HepG2 (cell line): ENCODE data around the gene ZNF608. TPM values are rescaled to one million over a fixed set of nuclear protein-coding genes. Genes with fewer than 3 reads are reported as not detected.

Experiments used
- ATAC-seq: fragments of 200-7000 bp; cut with Tn5 transposase; 3 replicates; pipeline ENCODE4 v1.9.1; 2020; ENCODE audit warnings: mild to moderate bottlenecking, moderate library complexity
- BruUV-seq: library from RNA; stranded (reverse); fragments of 400-500 nt; replicated peaks from 2 replicates; lab custom pipeline; 2021; lab: Mats Ljungman, UMichigan
- CTCF ChIA-PET: fragments of 300-600 bp; formaldehyde crosslinking; extraction: SDS; loops from one replicate; lab custom pipeline; 2021; ENCODE audit warnings: low total read pairs, inconsistent platforms, low intra/inter-chr PET ratio; lab: Yijun Ruan, JAX
- POLR2A ChIA-PET: fragments of 350-600 bp; sonication (Branson Sonifier 250); formaldehyde crosslinking; loops from one replicate; lab custom pipeline; 2020; ENCODE audit warnings: antibody characterized with exemption, inconsistent platforms; lab: Yijun Ruan, JAX
- DNase-seq: peaks from one replicate; pipeline ENCODE4 v3.0.0-alpha.2; 2015; ENCODE audit warnings: low spot score
- FAIRE-seq: peaks from 3 replicates; lab custom pipeline; 2011; peaks lifted over from hg19 to GRCh38; lab: Jason Lieb, UNC
- H2AFZ ChIP-seq: one replicate; pipeline ENCODE4 v1.6.1; 2011; ENCODE audit warnings: low read length, inconsistent platforms
- H3K27ac ChIP-seq: fragments of 300-600 bp; 3 replicates; pipeline ENCODE4 v1.8.0; 2011; ENCODE audit warnings: mixed run types, mild to moderate bottlenecking, mixed read lengths, low read length, inconsistent platforms; ENCODE audit not compliant: insufficient read depth; ENCODE audit errors: extremely low read length
- H3K27me3 ChIP-seq, 2 experiments: fragments of 200-600 bp in 1 of 2; 2 replicates in 1 of 2; 3 replicates in 1 of 2; pipeline versions ENCODE4 v1.6.0 to v1.8.0; 2011; ENCODE audit warnings: low read length in 2 of 2, mild to moderate bottlenecking in 2 of 2, moderate library complexity in 2 of 2, inconsistent platforms in 1 of 2; ENCODE audit not compliant: insufficient read depth in 2 of 2, control insufficient read depth in 1 of 2
- H3K36me3 ChIP-seq, 2 experiments: fragments of 200-600 bp in 1 of 2; replicated peaks in 1 of 2; 2 replicates in 1 of 2; 3 replicates in 1 of 2; pipeline versions ENCODE4 v1.5.1 to v1.8.0; 2011; ENCODE audit warnings: low read length in 2 of 2, inconsistent platforms in 1 of 2; ENCODE audit not compliant: insufficient read depth in 2 of 2, control insufficient read depth in 1 of 2
- H3K4me1 ChIP-seq: 2 replicates; pipeline ENCODE4 v1.5.1; 2012; ENCODE audit warnings: low read length, inconsistent platforms; ENCODE audit not compliant: insufficient read depth
- H3K4me2 ChIP-seq: 2 replicates; pipeline ENCODE4 v1.6.0; 2011; ENCODE audit warnings: low read depth, low read length, inconsistent platforms
- H3K4me3 ChIP-seq, 3 experiments: fragments of 200-600 bp in 1 of 3; sonication (generic), shearing (Covaris generic) in 1 of 3; replicated peaks in 1 of 3; 2 replicates each; pipeline ENCODE4 v1.5.1; 2011 to 2016; ENCODE audit warnings: low read length in 3 of 3, inconsistent platforms in 2 of 3, low read depth in 2 of 3, mild to moderate bottlenecking in 2 of 3, control low read depth in 1 of 3, mixed read lengths in 1 of 3; ENCODE audit not compliant: insufficient read depth in 1 of 3
- H3K79me2 ChIP-seq: one replicate; pipeline ENCODE4 v1.6.1; 2011; ENCODE audit warnings: low read length, inconsistent platforms; ENCODE audit not compliant: insufficient read depth
- H3K9ac ChIP-seq: 2 replicates; pipeline ENCODE4 v1.6.0; 2011; ENCODE audit warnings: mild to moderate bottlenecking, low read depth, low read length, inconsistent platforms; ENCODE audit not compliant: insufficient read depth
- H3K9me3 ChIP-seq: 2 replicates; pipeline ENCODE4 v1.5.1; 2012; ENCODE audit warnings: mild to moderate bottlenecking, low read length
- H4K20me1 ChIP-seq: 2 replicates; pipeline ENCODE4 v1.6.0; 2011; ENCODE audit warnings: inconsistent platforms, mild to moderate bottlenecking, low read length, moderate library complexity; ENCODE audit not compliant: insufficient read depth
- ATF7 ChIP-seq, 2 experiments: fragments of 450-650 bp in 1 of 2; sonication (generic) in 1 of 2; formaldehyde crosslinking in 1 of 2; IDR thresholded peaks; 2 replicates each; pipeline versions ENCODE4 v1.4.0 to v1.6.1; 2016 to 2020; ENCODE audit warnings: antibody characterized with exemption in 1 of 2, mild to moderate bottlenecking in 1 of 2, missing genetic modification reagents in 1 of 2
- CREB1 ChIP-seq, 2 experiments: fragments of 450-650 bp in 1 of 2; IDR thresholded peaks; 2 replicates each; pipeline ENCODE4 v1.6.1; 2016 to 2017; ENCODE audit warnings: control low read depth in 1 of 2, mild to moderate bottlenecking in 1 of 2, missing compliant biosample characterization in 1 of 2, missing genetic modification characterization in 1 of 2
- DNMT1 ChIP-seq: sonication (generic); formaldehyde crosslinking; IDR thresholded peaks from 2 replicates; pipeline ENCODE4 v1.5.1; 2020; ENCODE audit warnings: mild to moderate bottlenecking, missing genetic modification reagents
- THAP8 ChIP-seq: sonication (generic); formaldehyde crosslinking; IDR thresholded peaks from 2 replicates; pipeline ENCODE4 v1.5.1; 2020; ENCODE audit warnings: missing genetic modification reagents, mild to moderate bottlenecking, borderline replicate concordance
- U2AF1 ChIP-seq: fragments of 200-400 bp; formaldehyde crosslinking; optimal IDR thresholded peaks from 2 replicates; pipeline ENCODE3; 2017; ENCODE audit warnings: mild to moderate bottlenecking, low read depth, low read length
- WIZ ChIP-seq: sonication (generic); formaldehyde crosslinking; IDR thresholded peaks from 2 replicates; pipeline ENCODE4 v1.5.1; 2020; ENCODE audit warnings: mild to moderate bottlenecking, missing genetic modification reagents
- ZFP37 ChIP-seq: sonication (generic); formaldehyde crosslinking; IDR thresholded peaks from 2 replicates; pipeline ENCODE4 v1.4.0; 2020; ENCODE audit warnings: missing genetic modification reagents, borderline replicate concordance
- ZNF292 ChIP-seq: sonication (generic); formaldehyde crosslinking; IDR thresholded peaks from 2 replicates; pipeline ENCODE4 v1.8.1; 2022; ENCODE audit warnings: mild to moderate bottlenecking, low read depth, missing genetic modification reagents, borderline replicate concordance
- ZNF3 ChIP-seq: IDR thresholded peaks from 2 replicates; pipeline ENCODE4 v1.7.0; 2017; ENCODE audit warnings: inconsistent platforms
- ZNF841 ChIP-seq: sonication (generic); formaldehyde crosslinking; IDR thresholded peaks from 2 replicates; pipeline ENCODE4 v1.8.1; 2023; ENCODE audit warnings: missing genetic modification reagents, borderline replicate concordance
- WGBS: methylation state at CpG from one replicate; pipeline ENCODE4 v1.1.6; 2017; ENCODE audit warnings: low lambda C conversion rate; 5-methylcytosine and 5-hydroxymethylcytosine counted together
- in situ Hi-C: cut with HindIII; loops from 2 replicates; pipeline ENCODE4 v1.10.0; 2017; ENCODE audit warnings: low pct_unique_long_range_greater_than_20kb; ENCODE audit not compliant: extremely low pct_ligation_motif_present
- intact Hi-C: fragments of 100-400 bp; cut with micrococcal nuclease; formaldehyde crosslinking; loops from one replicate; pipeline ENCODE4 v1.10.0; 2022; ENCODE audit not compliant: unreplicated experiment
- polyA plus RNA-seq, 8 experiments: library from polyadenylated mRNA; depleted of rRNA in 3 of 8; stranded (reverse) in 7 of 8; unstranded in 1 of 8; fragments of >200 nt; fragmentation: Illumina TruSeq in 4 of 8; extraction: Trizol in 4 of 8; gene quantifications; 2 replicates each; pipeline versions ENCODE4 v1.2.1 to v1.2.3, GENCODE V29; 2011 to 2016; ENCODE audit warnings: low read depth in 4 of 8, missing spikeins in 1 of 8, mixed read lengths in 1 of 8; ENCODE audit not compliant: insufficient read depth in 1 of 8
- total RNA-seq, 5 experiments: library from RNA; depleted of rRNA; stranded (reverse); fragments of >200 nt; fragmentation: Illumina TruSeq; extraction: Trizol; gene quantifications; 2 replicates each; pipeline ENCODE4 v1.2.3, GENCODE V29; 2016; ENCODE audit warnings: low read depth in 1 of 5

ZNF608 gene
- total and polyA plus RNA-seq, 2 of the 13 experiments (the other 11 are each of a cell fraction or from before 2014, with no cell fraction given) = 0.66 to 0.91 TPM

- TF ChIP-seq ATF7 (IDR thresholded peaks at IDR 0.05) = 0 out of 2 replicates have a peak, but pooled peaks have one; percentile 2
- TF ChIP-seq ATF7 (CRISPR knock-in tag; IDR thresholded peaks at IDR 0.05) = no peak
- TF ChIP-seq CREB1 (IDR thresholded peaks at IDR 0.05) = no peak
- no peak for TF ChIP-seq CREB1 (CRISPR knock-in tag; IDR thresholded peaks at IDR 0.05)
- intact Hi-C loops = no loop called here
Measured at GRCh38 chr5:124782262-124782661, 35.8 kb upstream of the ZNF608 start.

DNA sequence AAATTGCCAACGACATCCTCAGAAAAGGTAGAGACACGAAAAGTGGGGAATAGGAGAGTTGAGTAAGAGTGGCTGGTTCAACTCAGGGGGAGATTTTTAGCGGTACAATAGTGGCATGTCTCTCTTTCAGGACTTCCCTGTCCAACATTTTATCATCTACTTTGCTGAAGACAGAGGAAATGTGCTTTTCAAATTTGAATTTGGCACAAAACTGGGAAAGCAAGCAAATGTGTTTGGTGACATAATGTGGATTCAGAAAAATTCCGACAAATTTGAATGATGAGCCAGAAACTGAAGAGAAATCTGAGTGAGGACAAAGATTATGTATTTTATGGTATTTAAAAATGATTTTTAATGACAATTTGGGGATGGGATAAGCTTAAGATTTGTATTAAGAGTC, 33.6 kb upstream of the ZNF608 start:
- BruUV-seq = no TSS peak
- no peak for FAIRE-seq
- H3K4me3 ChIP-seq = no peak overlapping the region
- H3K4me1 ChIP-seq = no peaks in the 10 kb centered on the region; the same call in 1 of the 2 replicates
- ChIA-PET CTCF (no interaction called here), POLR2A (no interaction called here)
- no peak overlapping the region for H3K4me2 ChIP-seq
- no peak for ATAC-seq
- intact Hi-C loops = no loop called here
- no peak for DNase-seq
- no peak for TF ChIP-seq WIZ (CRISPR knock-in tag)
- TF ChIP-seq DNMT1 (CRISPR knock-in tag) = no peak
- no peak for TF ChIP-seq U2AF1
- TF ChIP-seq ZNF3 (CRISPR knock-in tag) = no peak
- TF ChIP-seq ZFP37 (CRISPR knock-in tag) = no peak
- no peak for TF ChIP-seq ZNF292 (CRISPR knock-in tag)
- no peak for TF ChIP-seq ZNF841
- TF ChIP-seq THAP8 (CRISPR knock-in tag) = no peak
- H3K27ac ChIP-seq = no peak overlapping the region
- no peaks in the 10 kb centered on the region for H3K36me3 ChIP-seq
- H2AFZ ChIP-seq = no peak overlapping the region
- 0 out of 5 replicates have a peak, but pooled peaks cover 0 to 4% of the 10 kb centered on the region in 2 experiments for H3K27me3 ChIP-seq
- H4K20me1 ChIP-seq = no peaks in the 10 kb centered on the region
- H3K9ac ChIP-seq = no peak overlapping the region
- in situ Hi-C loops = no loop called here
- 1% methylated on average over 4 of the region's 4 CpGs for WGBS
- no peaks in the 10 kb centered on the region for H3K9me3 ChIP-seq
- H3K79me2 ChIP-seq = no peaks in the 10 kb centered on the region

More at GRCh38 chr5:124782262-124782661, 35.8 kb upstream of the ZNF608 start:
- Histone ChIP-seq H4K20me1 (no peaks in the 10 kb centered on the region), H3K9me3 (no peaks in the 10 kb centered on the region), H3K4me3 (no peak overlapping the region), H3K27me3 (no peaks in the 10 kb centered on the region), H3K27ac (no peak overlapping the region), H3K79me2 (no peaks in the 10 kb centered on the region), H3K36me3 (no peaks in the 10 kb centered on the region), H3K4me1 (no peaks in the 10 kb centered on the region; the same call in 1 of the 2 replicates), H2AFZ (no peak overlapping the region), H3K4me2 (no peak overlapping the region), H3K9ac (no peak overlapping the region)
- FAIRE-seq (no peak), ATAC-seq (no peak), DNase-seq (no peak)
- CTCF ChIA-PET = no interaction called here
- no TSS peak for BruUV-seq
- POLR2A ChIA-PET = no interaction called here
- WGBS = 94% methylated on average over 1 of the region's 1 CpG
- in situ Hi-C loops = no loop called here
